Measurements from ENCODE around the gene CRACDL.

- TF ChIP-seq TSHZ2 (CRISPR knock-in tag; IDR thresholded peaks at IDR 0.05) (no peak), ARNTL (CRISPR knock-in tag; IDR thresholded peaks at IDR 0.05; ENCODE audit: borderline replicate concordance, low read depth) (no peak), ZFP30 (CRISPR knock-in tag; IDR thresholded peaks at IDR 0.05) (no peak)
These were observed 52.9 kb downstream of the CRACDL start for GRCh38 chr2:98882971-98883779.

Data from SK-N-SH treated with all-trans-retinoic acid at 6 μM for 48 hours (cell line).